Fibroblast of mammary gland (primary cell): Measurements from ENCODE around the gene DNAJC22.

Experiments
- DNase-seq: peaks from one replicate; pipeline ENCODE4 v3.0.0-alpha.2; 2010; ENCODE audit warnings: low read depth
- H3K4me3 ChIP-seq: 2 replicates; pipeline ENCODE4 v1.5.1; 2011; ENCODE audit warnings: low read depth, mild to moderate bottlenecking, low read length, moderate library complexity; ENCODE audit not compliant: control insufficient read depth
- TF ChIP-seq, protein P1 (sequence below): conservative IDR thresholded peaks from 2 replicates; pipeline ENCODE4 v1.5.1; 2011; ENCODE audit warnings: low read depth, low read length, inconsistent platforms; ENCODE audit not compliant: control insufficient read depth, insufficient read depth

The DNAJC22 gene

DNA sequence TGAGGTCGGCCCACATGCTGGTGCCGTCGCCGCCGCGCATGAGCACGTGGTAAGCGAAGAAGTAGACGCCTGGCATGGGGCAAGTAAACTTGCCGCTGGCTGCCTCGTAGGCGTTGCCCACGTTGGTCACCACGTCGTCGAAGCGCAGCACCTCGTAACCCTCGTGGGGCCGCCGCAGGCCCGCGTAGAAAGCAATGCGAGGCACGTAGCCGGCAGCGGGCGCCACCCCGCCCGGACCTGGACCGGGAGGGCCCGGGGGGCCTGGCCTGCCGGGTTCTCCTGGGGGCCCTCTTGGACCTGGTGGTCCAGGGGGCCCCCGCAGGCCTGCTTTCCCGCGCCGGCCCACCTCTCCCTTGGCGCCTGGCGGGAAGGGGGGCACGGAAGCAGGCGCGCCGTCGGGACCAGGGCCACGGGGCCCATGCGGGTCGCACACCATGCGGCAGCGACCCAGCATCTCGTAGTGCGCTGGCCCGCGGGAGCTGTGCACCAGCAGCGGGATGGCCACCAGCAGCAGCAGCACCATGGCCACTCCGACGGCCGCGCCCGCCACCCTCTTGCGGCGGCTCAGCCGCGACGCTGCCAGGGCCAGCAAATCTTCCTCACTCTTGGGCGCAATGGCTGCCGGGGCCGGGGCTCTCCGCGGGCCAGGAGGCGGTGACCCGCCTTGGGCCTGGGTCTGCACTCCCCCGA lies 10.6 kb upstream of the DNAJC22 start:
- DNase-seq, result no peak
- H3K4me3 ChIP-seq, result no peak overlapping the region

DNA sequence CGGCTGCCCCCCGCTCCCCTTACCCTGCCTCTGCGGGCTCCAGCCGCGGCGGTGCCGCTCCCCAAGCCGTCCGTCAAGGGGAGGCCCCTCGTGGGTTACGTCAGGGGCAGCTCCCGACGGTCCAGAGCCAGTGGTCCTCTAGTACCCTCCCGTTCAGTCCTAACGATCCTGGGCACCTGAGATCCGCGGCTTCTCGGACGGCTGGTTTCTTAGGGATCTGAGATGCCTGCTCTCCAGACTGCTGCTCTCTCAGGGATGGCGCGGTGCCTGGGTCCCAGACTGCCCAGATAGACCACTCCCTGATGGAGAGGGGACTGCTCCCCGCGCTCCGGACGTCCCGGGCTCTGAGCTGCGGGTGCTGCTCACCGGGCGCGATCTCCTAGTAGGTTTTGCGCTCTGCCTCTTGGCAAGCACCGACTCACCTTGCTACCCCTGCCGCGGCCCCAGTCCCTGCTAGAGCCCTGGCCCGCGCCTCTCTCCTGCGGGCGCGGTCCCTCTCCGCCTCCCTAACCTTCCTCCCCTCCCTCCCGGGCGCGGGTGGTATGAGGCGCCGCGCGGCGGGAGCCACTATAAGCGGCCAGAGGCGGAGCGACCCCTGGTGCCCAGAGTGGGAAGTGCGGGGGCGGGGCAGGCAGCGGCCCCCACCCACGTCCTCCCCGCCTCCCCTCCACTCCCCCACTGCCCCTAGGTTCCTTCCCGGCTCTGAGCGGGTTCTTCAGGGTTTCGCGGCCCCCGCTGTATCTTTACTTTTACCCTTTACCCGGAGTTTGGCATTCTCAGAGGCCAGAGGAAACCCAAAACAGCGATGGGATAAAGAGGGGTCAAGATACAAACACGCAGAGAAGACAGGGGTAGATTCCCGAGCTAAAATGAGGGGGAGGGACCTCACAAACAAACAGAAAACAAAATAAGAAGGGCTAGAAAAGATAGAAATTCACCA lies 9.8 kb upstream of the DNAJC22 start, which contains the start of gene C1QL4:
C1QL4 (minus strand) TSS at position 544 of the 940 bp plus-strand sequence. CDS start 711 bp downstream, outside the sequence.
- DNase-seq, result peak; percentile 48
- TF ChIP-seq, protein P1, sequence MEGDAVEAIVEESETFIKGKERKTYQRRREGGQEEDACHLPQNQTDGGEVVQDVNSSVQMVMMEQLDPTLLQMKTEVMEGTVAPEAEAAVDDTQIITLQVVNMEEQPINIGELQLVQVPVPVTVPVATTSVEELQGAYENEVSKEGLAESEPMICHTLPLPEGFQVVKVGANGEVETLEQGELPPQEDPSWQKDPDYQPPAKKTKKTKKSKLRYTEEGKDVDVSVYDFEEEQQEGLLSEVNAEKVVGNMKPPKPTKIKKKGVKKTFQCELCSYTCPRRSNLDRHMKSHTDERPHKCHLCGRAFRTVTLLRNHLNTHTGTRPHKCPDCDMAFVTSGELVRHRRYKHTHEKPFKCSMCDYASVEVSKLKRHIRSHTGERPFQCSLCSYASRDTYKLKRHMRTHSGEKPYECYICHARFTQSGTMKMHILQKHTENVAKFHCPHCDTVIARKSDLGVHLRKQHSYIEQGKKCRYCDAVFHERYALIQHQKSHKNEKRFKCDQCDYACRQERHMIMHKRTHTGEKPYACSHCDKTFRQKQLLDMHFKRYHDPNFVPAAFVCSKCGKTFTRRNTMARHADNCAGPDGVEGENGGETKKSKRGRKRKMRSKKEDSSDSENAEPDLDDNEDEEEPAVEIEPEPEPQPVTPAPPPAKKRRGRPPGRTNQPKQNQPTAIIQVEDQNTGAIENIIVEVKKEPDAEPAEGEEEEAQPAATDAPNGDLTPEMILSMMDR, result peak; percentile 66
- peak within 1 kb of the TSS; percentile 37 for H3K4me3 ChIP-seq

More for the DNA sequence above, 10.6 kb upstream of the DNAJC22 start:
- TF ChIP-seq, protein P1, result no peak

DNA sequence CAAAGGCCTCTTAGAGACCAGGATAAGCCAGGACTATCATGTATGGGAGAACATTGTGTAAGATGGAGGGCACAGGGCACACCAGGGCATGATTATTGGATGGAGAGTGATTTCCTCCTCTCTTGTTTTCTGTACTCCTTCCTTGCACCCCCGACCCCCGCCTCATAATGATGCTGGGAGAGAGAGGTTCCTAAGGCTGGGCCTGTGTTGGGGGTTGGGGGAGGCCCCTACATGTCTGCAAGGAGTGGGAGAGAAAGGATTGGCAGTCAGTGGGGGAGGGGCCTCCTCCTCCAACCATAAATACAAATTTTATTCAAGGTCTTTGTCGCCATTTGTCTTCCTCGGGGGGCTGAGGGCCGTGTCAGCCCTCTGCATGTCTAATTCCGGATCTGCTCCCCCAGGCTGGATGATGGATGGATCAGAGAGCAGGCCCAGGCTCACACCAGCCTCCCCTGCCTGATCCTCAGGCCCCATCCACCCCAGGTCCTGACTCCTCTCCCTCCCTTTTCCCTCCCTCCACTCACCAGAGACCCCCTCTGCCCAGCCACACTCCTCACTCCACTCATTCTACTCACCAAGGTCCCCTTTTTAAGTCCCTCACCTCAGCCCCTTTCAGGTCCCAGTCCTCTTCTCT lies 7.7 kb upstream of the DNAJC22 start:
- TF ChIP-seq, protein P1, result no peak
- H3K4me3 ChIP-seq, result no peak overlapping the region
- no peak for DNase-seq

DNA sequence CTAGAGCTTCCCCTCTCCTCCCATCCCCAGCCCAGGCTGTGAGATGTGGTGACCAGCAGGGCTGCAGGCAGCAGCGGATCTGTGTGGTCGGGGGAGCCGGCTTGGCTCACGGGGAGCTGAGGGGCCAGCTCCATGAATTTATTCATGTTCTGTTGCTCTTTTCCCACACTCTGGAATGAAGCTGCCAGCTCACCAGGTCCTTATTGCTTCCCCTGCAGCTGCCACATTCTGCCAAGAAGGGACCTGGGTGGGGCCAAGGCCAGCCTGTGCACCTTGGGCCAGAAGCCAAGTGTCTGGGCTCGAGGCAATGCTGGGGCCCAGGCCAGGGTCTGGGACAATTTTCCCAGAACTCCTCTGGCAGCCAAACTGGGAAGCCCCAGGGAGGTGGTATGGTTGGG lies 7.2 kb upstream of the DNAJC22 start:
- H3K4me3 ChIP-seq, result no peak overlapping the region
- TF ChIP-seq, protein P1, result no peak
- no peak for DNase-seq

DNA sequence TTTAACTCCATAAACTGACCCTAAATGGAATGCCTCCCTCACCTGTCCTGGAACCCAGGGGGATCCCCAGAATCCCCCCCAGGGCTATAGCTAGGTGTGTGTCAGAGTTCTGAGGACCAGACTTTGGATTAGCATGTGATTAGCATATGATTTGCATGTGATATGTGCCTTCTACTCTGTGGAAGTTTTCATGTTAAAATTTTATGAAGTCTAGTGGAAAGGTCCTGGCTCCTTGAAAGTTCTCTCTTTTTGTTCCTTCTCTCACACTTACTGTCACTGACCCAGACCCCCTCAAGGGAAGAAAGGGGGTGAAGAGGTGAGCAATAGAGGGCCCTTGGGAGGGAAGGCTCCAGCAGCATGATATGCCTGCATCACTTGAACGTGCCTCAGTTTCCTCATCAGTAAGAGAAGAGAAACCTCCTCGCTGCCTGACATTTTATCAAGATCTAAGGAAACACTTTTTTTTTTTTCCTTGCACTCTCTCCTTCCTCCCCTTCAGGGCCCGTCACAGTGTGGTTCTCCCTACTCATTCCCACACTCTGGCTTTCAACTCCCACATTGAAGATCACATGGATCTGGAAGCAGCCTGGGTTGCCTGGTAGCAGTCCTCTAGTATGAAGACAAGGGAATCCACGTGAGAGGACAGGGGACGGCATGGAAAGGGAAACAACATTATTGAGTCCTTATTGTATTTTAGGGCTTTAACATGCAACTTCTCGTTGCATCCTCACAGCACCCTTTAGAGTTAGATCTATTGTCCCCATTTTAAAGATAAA lies 6.4 kb upstream of the DNAJC22 start:
- no peak for DNase-seq
- TF ChIP-seq, protein P1, result no peak
- no peak overlapping the region for H3K4me3 ChIP-seq
